ENCODE results near the gene CD93.

DNA sequence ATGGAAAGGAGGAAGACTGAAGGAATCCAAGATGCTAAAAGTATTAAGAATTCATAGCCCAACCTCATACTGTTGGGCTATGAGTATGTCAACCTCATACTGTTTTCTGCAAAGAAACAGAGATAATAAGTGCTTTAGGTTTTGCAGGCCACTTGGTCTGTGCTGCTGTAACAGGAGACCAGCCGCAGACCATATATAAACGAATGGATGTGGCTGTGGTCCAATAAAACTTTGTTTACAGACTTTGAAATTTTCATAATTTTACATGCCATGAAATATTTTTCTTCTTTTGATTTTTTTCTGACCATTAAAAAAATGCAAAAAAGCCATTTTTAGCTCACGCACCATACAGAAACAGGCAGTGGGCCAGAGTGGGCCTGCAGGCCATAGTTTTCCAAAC lies 23.0 kb downstream of the CD93 start:
- TF ChIP-seq POLR2AphosphoS5 (IDR thresholded peaks at IDR 0.05; ENCODE audit: low read depth, low read length) (no peak), SIN3A (IDR thresholded peaks at IDR 0.05; ENCODE audit: borderline replicate concordance, insufficient read depth, low read length) (no peak)
